GM12878 (cell line): ENCODE data around the gene RNLS. TPM values are rescaled to one million over a fixed set of nuclear protein-coding genes. Genes with fewer than 3 reads are reported as not detected.

ENCODE experiments used
- ATAC-seq: fragments of 200-7000 bp; cut with Tn5 transposase; 3 replicates; pipeline ENCODE4 v1.9.1; 2020; ENCODE audit warnings: mild to moderate bottlenecking, moderate library complexity
- BruUV-seq: library from RNA; stranded (reverse); fragments of 400-500 nt; replicated peaks from 2 replicates; lab custom pipeline; 2021; lab: Mats Ljungman, UMichigan
- CTCF ChIA-PET: fragments of 300-600 bp; sonication (Branson Sonifier 250); formaldehyde crosslinking; extraction: SDS; loops from one replicate; lab custom pipeline; 2021; ENCODE audit warnings: inconsistent platforms; lab: Yijun Ruan, JAX
- POLR2A ChIA-PET: fragments of 350-600 bp; formaldehyde crosslinking; extraction: SDS; loops from one replicate; lab custom pipeline; 2021; ENCODE audit warnings: inconsistent platforms; lab: Charles Lee
- RAD21 ChIA-PET: fragments of 300-600 bp; sonication (Branson Sonifier 250); formaldehyde crosslinking; loops from one replicate; lab custom pipeline; 2023; ENCODE audit warnings: antibody characterized with exemption; ENCODE audit not compliant: unreplicated experiment; lab: Charles Lee
- SMC1A ChIA-PET: fragments of 300-600 bp; sonication (Branson Sonifier 250); formaldehyde crosslinking; loops from one replicate; lab custom pipeline; 2023; ENCODE audit not compliant: unreplicated experiment, uncharacterized antibody; lab: Charles Lee
- DNase-seq: peaks from one replicate; pipeline ENCODE4 v3.0.0-alpha.2; 2011; ENCODE audit warnings: low read depth, low spot score
- FAIRE-seq: peaks from 3 replicates; lab custom pipeline; 2011; peaks lifted over from hg19 to GRCh38; lab: Jason Lieb, UNC
- H2AFZ ChIP-seq: 2 replicates; pipeline ENCODE4 v1.6.0; 2011; ENCODE audit warnings: low read depth, low read length, control low read depth; ENCODE audit not compliant: control insufficient read depth
- H3K27ac ChIP-seq: 2 replicates; pipeline ENCODE4 v1.5.1; 2011; ENCODE audit warnings: control low read depth; ENCODE audit not compliant: control insufficient read depth, insufficient read depth
- H3K27me3 ChIP-seq, 2 experiments: replicated peaks in 1 of 2; 2 replicates each; pipeline versions ENCODE4 v1.6.0 to v1.6.1; 2011; ENCODE audit warnings: low read length in 1 of 2; ENCODE audit not compliant: control insufficient read depth in 2 of 2, insufficient read depth in 2 of 2
- H3K36me3 ChIP-seq, 2 experiments: 2 replicates each; pipeline ENCODE4 v1.5.1; 2011; ENCODE audit warnings: low read length in 1 of 2; ENCODE audit not compliant: control insufficient read depth in 2 of 2, insufficient read depth in 2 of 2
- H3K4me1 ChIP-seq: 2 replicates; pipeline ENCODE4 v1.6.1; 2011; ENCODE audit warnings: mild to moderate bottlenecking, low read length, moderate library complexity, mixed read lengths; ENCODE audit not compliant: control insufficient read depth, insufficient read depth
- H3K4me2 ChIP-seq: 2 replicates; pipeline ENCODE4 v1.6.0; 2011; ENCODE audit warnings: control low read depth; ENCODE audit not compliant: control insufficient read depth, insufficient read depth
- H3K4me3 ChIP-seq: fragments of 200-600 bp; sonication (generic); 2 replicates; pipeline ENCODE4 v1.5.1; 2016
- H3K79me2 ChIP-seq: 2 replicates; pipeline ENCODE4 v1.6.0; 2011; ENCODE audit warnings: low read length; ENCODE audit not compliant: control insufficient read depth, insufficient read depth
- H3K9ac ChIP-seq: 2 replicates; pipeline ENCODE4 v1.8.0; 2011; ENCODE audit warnings: low read length, control low read depth, mixed read lengths; ENCODE audit not compliant: control insufficient read depth, insufficient read depth
- H3K9me3 ChIP-seq: replicated peaks from 3 replicates; pipeline ENCODE4 v1.5.1; 2011; ENCODE audit warnings: mild to moderate bottlenecking, low read length; ENCODE audit not compliant: control insufficient read depth, insufficient read depth
- H4K20me1 ChIP-seq: 2 replicates; pipeline ENCODE4 v1.6.0; 2011; ENCODE audit not compliant: control insufficient read depth, insufficient read depth
- CHD2 ChIP-seq: IDR thresholded peaks from 2 replicates; pipeline ENCODE4 v1.6.1; 2011; ENCODE audit warnings: low read depth, low read length, improper control_type of control experiment, borderline replicate concordance
- E2F4 ChIP-seq: IDR thresholded peaks from 2 replicates; pipeline ENCODE4 v1.6.1; 2012; ENCODE audit warnings: low read depth, low read length, improper control_type of control experiment
- GABPA ChIP-seq: IDR thresholded peaks from 2 replicates; pipeline ENCODE4 v1.6.1; 2014; ENCODE audit warnings: antibody characterized with exemption, low read depth, mild to moderate bottlenecking, inconsistent platforms
- HCFC1 ChIP-seq: fragments of 150-350 bp; IDR thresholded peaks from 2 replicates; pipeline ENCODE4 v1.6.1; 2014; ENCODE audit warnings: low read length
- MEF2B ChIP-seq: fragments of 450-650 bp; IDR thresholded peaks from 2 replicates; pipeline ENCODE4 v1.6.1; 2018; ENCODE audit warnings: mild to moderate bottlenecking, moderate library complexity; ENCODE audit not compliant: partially characterized antibody, poor library complexity, severe bottlenecking
- MYB ChIP-seq: fragments of 150-350 bp; IDR thresholded peaks from 2 replicates; pipeline ENCODE4 v1.6.1; 2014; ENCODE audit warnings: mild to moderate bottlenecking, low read depth, low read length, borderline replicate concordance
- PAX8 ChIP-seq: fragments of 450-650 bp; IDR thresholded peaks from 2 replicates; pipeline ENCODE4 v1.6.1; 2017; ENCODE audit warnings: mild to moderate bottlenecking, moderate library complexity
- RAD21 ChIP-seq: IDR thresholded peaks from 2 replicates; pipeline ENCODE4 v1.6.1; 2011; ENCODE audit warnings: mild to moderate bottlenecking, low read depth, low read length, moderate library complexity; ENCODE audit not compliant: insufficient read depth
- RBBP5 ChIP-seq: fragments of 200-600 bp; sonication (generic); conservative IDR thresholded peaks from 2 replicates; pipeline ENCODE4 v1.6.1; 2016
- REST ChIP-seq: IDR thresholded peaks from 2 replicates; pipeline ENCODE4 v1.6.1; 2012; ENCODE audit warnings: mild to moderate bottlenecking, low read depth, low read length
- STAT1 ChIP-seq: fragments of 450-650 bp; conservative IDR thresholded peaks from 2 replicates; pipeline ENCODE4 v1.6.1; 2014; ENCODE audit warnings: antibody characterized with exemption, mild to moderate bottlenecking
- YBX1 ChIP-seq: fragments of 450-650 bp; IDR thresholded peaks from 2 replicates; pipeline ENCODE4 v1.6.1; 2016; ENCODE audit warnings: antibody characterized with exemption
- ZNF384 ChIP-seq: IDR thresholded peaks from 2 replicates; pipeline ENCODE4 v1.6.1; 2012; ENCODE audit warnings: low read depth, mild to moderate bottlenecking, low read length, improper control_type of control experiment, borderline replicate concordance
- WGBS: methylation state at CpG from one replicate; pipeline ENCODE4 v1.1.6; 2016; ENCODE audit warnings: low lambda C conversion rate; ENCODE audit not compliant: insufficient replicate concordance, insufficient coverage; ENCODE audit errors: missing lambda C conversion rate; 5-methylcytosine and 5-hydroxymethylcytosine counted together
- in situ Hi-C: fragments of 300-500 bp; cut with MboI; formaldehyde crosslinking; loops from 9 replicates; pipeline ENCODE4 v1.14.3; 2018; ENCODE audit warnings: mixed read lengths
- intact Hi-C: fragments of 100-400 bp; cut with micrococcal nuclease; formaldehyde crosslinking; loops from one replicate; pipeline ENCODE4 v1.14.2; 2022; ENCODE audit not compliant: unreplicated experiment
- polyA plus RNA-seq, 11 experiments: library from polyadenylated mRNA; depleted of rRNA in 4 of 11; unstranded in 6 of 11; stranded (reverse) in 5 of 11; fragments of >200 nt; fragmentation: Nextera tagmentation in 4 of 11; fragmentation: Illumina TruSeq in 1 of 11; extraction: Ambion mirVana in 4 of 11; extraction: Trizol in 1 of 11; gene quantifications; 1 replicate in 1 of 11; 2 replicates in 10 of 11; pipeline versions ENCODE4 v1.2.1 to v1.2.3, GENCODE V29; 2011 to 2016; ENCODE audit warnings: inconsistent platforms in 2 of 11, missing spikeins in 2 of 11, low read depth in 1 of 11
- total RNA-seq, 4 experiments: library from RNA; depleted of rRNA in 3 of 4; stranded (reverse); fragments of >200 nt in 3 of 4; fragmentation: Illumina TruSeq in 1 of 4; extraction: Trizol in 1 of 4; gene quantifications; 2 replicates each; pipeline versions ENCODE4 v1.2.1 to v1.2.3, GENCODE V29; 2013 to 2021
- TF ChIP-seq, protein P1 (sequence below): IDR thresholded peaks from 2 replicates; pipeline ENCODE4 v1.6.1; 2011; ENCODE audit warnings: low read depth, low read length, improper control_type of control experiment, borderline replicate concordance

RNLS gene
- total and polyA plus RNA-seq, 10 of the 15 experiments (the other 5 are each of a cell fraction or from before 2014, with no cell fraction given), result 3.4 to 6.7 (median 4.6) TPM

DNA sequence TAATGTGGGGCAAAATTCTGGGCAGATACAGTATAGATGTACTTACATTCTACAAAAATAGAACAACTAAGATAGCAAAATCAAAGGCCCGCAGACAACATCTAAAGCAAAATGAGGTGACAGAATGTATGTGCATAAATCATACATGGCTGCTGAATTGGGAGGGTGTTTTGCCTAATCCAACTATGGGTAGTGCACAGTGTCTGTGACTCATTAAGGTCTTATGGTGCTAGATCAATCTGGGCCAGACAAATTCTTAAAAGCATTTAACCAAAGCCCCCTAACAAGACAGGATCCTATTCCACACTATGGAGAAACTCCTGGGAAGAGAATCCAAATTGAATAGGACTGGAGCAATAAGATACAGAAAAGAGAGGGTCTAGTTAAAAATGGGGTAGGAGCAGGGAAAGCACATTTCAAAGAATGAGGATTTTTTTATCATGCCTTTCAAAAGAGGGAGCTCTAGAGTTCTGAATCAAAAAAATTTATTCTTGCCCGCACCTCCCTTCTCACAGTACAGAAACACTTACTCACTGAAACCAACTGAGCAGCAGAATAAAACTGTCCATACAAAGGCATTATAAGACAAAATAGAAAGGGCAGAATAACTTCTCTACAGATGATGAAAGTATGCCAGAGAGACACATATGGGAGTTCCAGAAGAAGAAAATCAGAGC lies 181.3 kb downstream of the RNLS start:
- H3K4me1 ChIP-seq, result no peaks in the 10 kb centered on the region
- DNase-seq, result no peak
- intact Hi-C loops (no loop called here), in situ Hi-C loops (no loop called here)
- H3K4me2 ChIP-seq, result no peak overlapping the region
- H4K20me1 ChIP-seq, result no peaks in the 10 kb centered on the region
- no peak overlapping the region for H3K27ac ChIP-seq
- no peaks in the 10 kb centered on the region for H3K27me3 ChIP-seq
- 73% methylated on average over 2 of the region's 2 CpGs for WGBS
- SMC1A ChIA-PET, result interaction anchor here (0.8 to 1.4 kb wide), 7 partner anchors 10 to 551 kb away, joined by 3 to 4 read pairs (median 3); no protein-coding TSS in a partner anchor
- H3K36me3 ChIP-seq, result no peaks in the 10 kb centered on the region
- ATAC-seq, result peak; percentile 51
- CTCF ChIA-PET, result interaction anchor here (1.0 to 5.2 kb wide), 7 partner anchors 9 to 541 kb away, joined by 3 to 42 read pairs (median 4); no protein-coding TSS in a partner anchor
- H3K4me3 ChIP-seq, result no peak overlapping the region
- POLR2A ChIA-PET, result no interaction called here
- FAIRE-seq, result no peak
- H3K9ac ChIP-seq, result no peak overlapping the region
- RAD21 ChIA-PET, result interaction anchor here (1.0 to 1.3 kb wide), 4 partner anchors 10 to 339 kb away, joined by 3 to 7 read pairs (median 4); no protein-coding TSS in a partner anchor
- H3K9me3 ChIP-seq, result peaks cover 6% of the 10 kb centered on the region
- BruUV-seq, result no TSS peak
- no peaks in the 10 kb centered on the region for H3K79me2 ChIP-seq
- H2AFZ ChIP-seq, result no peak overlapping the region
- TF ChIP-seq E2F4, result no peak
- no peak for TF ChIP-seq STAT1
- 0 out of 2 replicates have a peak, but pooled peaks have one; percentile 18 for TF ChIP-seq ZNF384
- TF ChIP-seq, protein P1, sequence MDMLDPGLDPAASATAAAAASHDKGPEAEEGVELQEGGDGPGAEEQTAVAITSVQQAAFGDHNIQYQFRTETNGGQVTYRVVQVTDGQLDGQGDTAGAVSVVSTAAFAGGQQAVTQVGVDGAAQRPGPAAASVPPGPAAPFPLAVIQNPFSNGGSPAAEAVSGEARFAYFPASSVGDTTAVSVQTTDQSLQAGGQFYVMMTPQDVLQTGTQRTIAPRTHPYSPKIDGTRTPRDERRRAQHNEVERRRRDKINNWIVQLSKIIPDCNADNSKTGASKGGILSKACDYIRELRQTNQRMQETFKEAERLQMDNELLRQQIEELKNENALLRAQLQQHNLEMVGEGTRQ, result no peak
- no peak for TF ChIP-seq MEF2B
- TF ChIP-seq YBX1, result no peak
- TF ChIP-seq REST, result no peak
- no peak for TF ChIP-seq CHD2
- TF ChIP-seq GABPA, result no peak
- no peak for TF ChIP-seq HCFC1
- TF ChIP-seq PAX8, result no peak
- TF ChIP-seq RAD21, result peak; percentile 35; the same call in 1 of the 2 replicates
- TF ChIP-seq MYB, result no peak
- TF ChIP-seq RBBP5, result no peak
